ENCODE measurements around the gene DHDH. TPM values are rescaled to one million over a fixed set of nuclear protein-coding genes. Genes with fewer than 3 reads are reported as not detected.
"Not testable (repeated sequence)": the region's sequence is repeated elsewhere in the genome, so short reads cannot be mapped to it uniquely, and the experiment has no call there.

DHDH gene
- total RNA-seq: under 1 TPM in 1 of 2 donors, not detected in 1; 0.56 TPM
- long read RNA-seq: 0 reads

DNA sequence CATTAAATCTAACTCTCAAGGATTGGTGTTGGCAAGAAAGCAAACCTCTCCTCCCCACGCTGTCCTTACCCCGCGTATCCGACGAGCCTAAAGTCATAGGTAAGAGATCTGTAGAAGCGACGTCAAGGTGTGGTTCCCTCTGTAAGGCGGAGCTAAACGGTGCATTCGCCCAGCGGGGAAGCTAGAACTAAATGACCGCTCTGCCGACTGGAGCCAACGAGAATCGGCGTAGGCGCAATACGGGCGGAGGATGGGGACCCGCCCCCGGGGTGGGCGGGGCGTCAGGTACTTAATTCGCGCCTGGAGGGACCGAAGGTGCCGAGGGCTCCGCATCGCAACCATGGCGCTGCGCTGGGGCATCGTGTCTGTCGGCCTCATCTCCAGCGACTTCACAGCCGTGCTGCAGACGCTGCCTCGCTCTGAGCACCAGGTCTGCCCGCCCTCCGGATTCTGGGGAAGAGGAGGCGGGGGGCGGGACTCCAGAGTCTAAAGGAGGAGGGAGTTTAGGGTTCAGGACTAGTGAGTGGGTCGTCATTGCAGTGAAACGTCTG, at the start of gene DHDH:
Gene DHDH, plus strand, starts transcription at position 318 of the 551 bp plus-strand sequence. Its CDS starts 23 bp downstream, at position 341.
- peak; percentile 87 to 92 for DNase-seq
- peak; percentile 97 for ATAC-seq
- intact Hi-C loops (cut with DNase I, micrococcal nuclease): no loop called here

DNA sequence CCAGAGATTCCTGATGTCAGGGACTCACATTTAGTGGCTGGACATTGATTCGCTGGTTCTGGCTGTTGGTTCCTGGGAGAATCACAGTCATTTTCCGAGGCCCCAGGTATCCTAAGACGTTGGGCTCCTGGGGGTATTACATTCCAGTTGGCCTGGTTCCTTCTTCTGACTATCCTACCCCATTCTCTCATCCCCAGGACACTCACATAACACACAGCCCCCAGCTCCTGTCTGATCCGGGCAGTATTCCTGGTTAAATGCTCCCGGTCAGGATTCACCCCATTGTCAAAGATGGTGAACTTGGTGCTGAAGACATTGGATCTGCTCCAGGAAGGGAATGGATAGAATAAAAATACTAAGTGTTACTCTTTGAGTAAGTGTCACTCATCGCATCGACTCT, 49.8 kb upstream of the DHDH start:
- intact Hi-C loops (cut with DNase I, micrococcal nuclease): no loop called here
- no peak for DNase-seq
- ATAC-seq: no peak

DNA sequence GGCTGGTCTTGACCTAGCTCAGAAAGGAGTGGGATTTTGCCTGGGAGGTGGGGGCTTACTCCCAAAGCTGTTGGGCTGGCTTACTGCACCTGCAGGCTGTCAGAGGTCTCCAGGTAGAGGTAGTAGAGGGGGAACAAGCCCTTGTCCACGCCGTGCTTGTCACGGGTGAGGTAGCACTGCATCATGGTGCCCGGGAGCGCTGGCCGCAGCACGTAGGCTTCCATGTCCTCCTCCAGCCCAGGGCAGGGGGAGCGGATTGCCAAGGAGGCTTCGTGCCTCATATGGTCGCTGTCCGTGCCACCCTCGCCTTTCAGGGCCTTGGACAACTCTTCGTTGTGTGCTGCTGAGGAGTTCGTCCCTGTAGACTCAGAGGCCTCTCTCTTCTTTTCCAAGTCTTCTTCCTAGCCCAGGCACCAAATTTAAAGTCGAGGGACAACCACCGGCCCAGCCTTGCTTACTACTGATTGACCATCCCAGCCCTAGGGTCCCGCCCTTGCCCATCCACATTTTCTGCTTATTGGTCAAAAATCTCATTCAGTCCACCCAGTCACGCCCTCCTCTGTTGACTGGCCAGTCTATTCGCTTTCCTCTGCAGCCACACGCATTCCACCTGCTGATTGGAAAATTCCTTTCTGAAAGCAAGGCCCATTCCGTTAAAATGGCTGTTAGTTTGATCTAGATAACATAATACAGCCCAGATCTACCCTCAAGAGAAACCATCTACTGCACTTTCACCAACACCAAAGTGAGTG, 45.5 kb upstream of the DHDH start:
- DNase-seq: no peak
- no peak for ATAC-seq
- intact Hi-C loops (cut with DNase I, micrococcal nuclease): no loop called here

DNA sequence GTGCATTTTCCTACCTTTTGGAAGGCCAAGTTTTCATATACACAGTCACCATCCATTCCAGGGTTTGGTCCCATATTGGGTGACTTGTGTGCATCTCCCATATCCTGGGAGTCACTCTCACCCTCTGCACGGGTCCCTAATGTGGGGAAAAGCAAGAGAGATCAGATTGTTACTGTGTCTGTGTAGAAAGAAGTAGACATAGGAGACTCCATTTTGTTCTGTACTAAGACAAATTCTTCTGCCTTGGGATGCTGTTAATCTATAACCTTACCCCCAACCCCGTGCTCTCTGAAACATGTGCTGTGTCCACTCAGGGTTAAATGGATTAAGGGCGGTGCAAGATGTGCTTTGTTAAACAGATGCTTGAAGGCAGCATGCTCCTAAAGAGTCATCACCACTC, 44.0 kb upstream of the DHDH start:
- ATAC-seq; intact Hi-C loops (cut with DNase I, micrococcal nuclease); DNase-seq: not testable (repeated sequence)

DNA sequence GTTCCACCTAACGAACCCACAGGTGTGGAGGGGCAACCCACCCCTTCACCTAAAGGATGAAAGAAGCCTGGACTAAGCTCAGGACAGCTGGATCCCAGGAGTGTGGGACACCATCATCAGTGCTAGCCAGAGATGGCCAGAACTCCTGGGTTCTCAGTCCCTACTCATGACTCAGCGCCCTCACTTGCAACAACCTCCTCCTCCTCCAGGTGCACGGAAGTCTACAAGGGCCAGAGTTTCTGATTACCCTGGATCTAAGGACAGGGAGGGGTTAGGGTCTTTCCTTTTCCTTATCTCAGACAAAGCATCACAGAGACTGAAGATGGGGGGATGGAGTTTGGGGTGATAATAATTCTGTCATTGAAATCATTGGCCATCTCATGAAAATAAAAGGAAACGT, 42.9 kb upstream of the DHDH start:
- ATAC-seq (peak; percentile 26), DNase-seq (no peak)
- intact Hi-C loops (cut with DNase I, micrococcal nuclease): no loop called here

DNA sequence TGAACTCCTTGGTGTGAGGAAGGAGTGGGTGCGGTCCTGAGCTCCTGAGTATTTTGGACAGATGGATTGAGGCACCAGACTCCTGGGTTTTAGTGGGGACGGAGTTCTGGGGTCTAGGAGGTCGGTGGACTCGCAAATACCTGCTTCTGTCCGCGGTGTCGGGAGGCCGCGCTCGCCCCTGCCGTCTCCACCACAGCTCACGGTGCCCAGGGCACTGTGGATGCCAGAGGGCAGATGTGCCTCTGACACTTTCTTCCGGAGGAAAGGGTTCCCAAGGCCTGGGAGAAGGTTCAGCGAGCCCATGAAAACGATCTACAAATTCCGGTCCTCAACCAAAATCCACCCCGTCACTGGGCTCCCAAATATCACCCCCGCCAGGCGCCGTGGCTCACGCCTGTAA, 38.3 kb upstream of the DHDH start:
- intact Hi-C loops (cut with DNase I, micrococcal nuclease): no loop called here
- ATAC-seq: no peak

DNA sequence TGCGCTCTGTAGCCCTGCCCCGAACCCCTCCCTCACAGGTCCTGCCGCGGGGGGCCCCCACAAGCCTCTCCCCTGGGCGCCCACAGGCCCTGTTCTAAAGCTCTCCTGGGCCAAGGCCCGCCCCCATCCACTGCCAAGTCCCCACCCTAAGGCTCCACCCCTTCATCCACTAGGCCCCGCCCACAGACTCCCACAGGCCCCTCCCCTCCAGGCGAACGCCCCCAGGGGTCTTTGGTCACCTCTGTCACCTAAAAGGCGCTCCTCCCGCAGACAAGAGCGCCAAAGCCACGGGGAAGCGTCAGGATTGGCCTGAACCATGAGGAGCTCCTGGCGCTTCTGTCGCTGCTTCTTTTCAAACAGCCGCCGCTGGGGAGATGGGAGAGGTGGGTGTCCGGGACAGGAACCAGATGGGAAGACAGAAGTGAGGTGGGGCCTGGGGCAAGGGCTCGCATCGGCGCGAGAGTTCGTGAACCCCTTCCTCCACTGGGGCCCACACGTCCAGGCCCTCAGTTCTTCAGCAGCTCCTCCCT, 37.2 kb upstream of the DHDH start:
- ATAC-seq: no peak
- intact Hi-C loops (cut with DNase I, micrococcal nuclease): no loop called here
- peak in 1 of 2 donors; percentile 65 for DNase-seq

More for the DNA sequence above, 38.3 kb upstream of the DHDH start:
- no peak for DNase-seq

DNA sequence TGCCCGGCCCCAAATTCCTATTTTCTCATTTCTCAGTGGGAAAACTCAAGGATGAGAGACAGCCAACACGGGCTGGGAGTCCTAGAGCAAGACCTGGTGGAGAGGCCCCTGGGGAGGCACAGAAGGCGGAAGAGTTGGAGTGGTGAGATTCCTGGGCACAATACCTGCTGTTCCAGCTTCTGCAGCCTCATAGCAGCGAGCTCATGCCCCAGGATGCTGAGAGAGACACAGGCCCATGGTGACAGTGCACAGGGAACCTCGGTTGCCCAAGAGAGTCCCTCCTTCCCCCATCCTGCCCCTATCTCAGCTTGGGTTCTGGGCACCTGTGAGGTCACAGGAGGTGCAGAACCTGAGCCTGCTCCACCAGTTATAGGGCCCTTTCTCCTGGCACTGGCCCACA, 36.3 kb upstream of the DHDH start:
- DNase-seq (no peak), ATAC-seq (no peak)
- intact Hi-C loops (cut with DNase I, micrococcal nuclease): no loop called here

DNA sequence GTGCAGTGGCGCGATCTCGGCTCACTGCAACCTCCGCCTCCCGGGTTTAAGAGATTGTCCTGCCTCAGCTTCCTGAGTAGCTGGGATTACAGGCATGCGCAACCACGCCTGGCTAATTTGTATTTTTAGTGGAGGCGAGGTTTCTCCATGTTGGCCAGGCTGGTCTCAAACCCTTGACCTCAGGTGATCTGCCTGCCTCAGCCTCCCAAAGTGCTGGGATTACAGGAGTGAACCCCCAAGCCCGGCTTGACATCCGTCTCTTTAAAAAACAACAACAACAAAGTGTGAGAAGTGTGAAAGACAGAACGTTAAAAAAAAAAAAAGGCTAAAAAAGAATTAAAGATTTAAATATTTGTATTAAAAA, 34.1 kb upstream of the DHDH start:
- ATAC-seq; intact Hi-C loops (cut with DNase I, micrococcal nuclease): not testable (repeated sequence)

DNA sequence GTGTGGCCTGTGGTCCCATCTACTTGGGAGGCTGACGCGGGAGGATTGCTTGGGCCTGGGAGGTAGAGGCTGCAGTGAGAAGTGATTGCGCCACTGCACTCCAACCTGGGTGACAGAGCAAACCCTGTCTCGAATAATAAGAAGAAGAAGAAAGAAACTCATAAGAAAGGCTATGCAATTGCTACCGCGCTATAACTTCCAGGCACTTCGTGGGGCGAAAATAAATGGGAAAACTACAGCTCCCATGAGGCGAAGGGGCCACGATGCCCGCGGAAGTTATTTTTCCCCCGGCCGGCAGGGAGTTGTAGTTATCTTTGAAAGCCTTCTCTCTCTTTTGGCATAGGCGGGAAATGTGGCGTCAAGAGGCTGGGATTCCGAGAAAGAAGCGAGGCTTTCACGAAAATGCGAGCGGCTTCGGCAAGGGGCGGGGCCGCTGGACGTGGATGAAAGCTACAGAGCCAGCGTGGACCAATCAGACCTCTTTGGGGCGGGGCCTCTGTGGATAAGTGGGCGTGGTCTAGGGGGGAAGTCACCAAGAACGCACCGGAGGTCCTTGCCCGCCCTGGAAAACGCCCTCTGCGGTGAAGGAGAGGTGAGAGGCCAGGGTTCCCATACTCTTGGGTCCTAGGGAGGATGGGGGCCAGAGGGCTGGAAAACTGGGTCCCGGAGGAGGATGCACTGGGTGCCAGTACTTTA, 33.6 kb upstream of the DHDH start, which contains the start of gene NUCB1:
Gene NUCB1, plus strand, starts transcription at position 532 of the 696 bp plus-strand sequence. CDS start 485 bp downstream, outside the sequence.
- DNase-seq: peak; percentile 99
- intact Hi-C loops (cut with DNase I, micrococcal nuclease): no loop called here
- ATAC-seq: peak; percentile 98

More for the DNA sequence above, 34.1 kb upstream of the DHDH start:
- DNase-seq: not testable (repeated sequence)

DNA sequence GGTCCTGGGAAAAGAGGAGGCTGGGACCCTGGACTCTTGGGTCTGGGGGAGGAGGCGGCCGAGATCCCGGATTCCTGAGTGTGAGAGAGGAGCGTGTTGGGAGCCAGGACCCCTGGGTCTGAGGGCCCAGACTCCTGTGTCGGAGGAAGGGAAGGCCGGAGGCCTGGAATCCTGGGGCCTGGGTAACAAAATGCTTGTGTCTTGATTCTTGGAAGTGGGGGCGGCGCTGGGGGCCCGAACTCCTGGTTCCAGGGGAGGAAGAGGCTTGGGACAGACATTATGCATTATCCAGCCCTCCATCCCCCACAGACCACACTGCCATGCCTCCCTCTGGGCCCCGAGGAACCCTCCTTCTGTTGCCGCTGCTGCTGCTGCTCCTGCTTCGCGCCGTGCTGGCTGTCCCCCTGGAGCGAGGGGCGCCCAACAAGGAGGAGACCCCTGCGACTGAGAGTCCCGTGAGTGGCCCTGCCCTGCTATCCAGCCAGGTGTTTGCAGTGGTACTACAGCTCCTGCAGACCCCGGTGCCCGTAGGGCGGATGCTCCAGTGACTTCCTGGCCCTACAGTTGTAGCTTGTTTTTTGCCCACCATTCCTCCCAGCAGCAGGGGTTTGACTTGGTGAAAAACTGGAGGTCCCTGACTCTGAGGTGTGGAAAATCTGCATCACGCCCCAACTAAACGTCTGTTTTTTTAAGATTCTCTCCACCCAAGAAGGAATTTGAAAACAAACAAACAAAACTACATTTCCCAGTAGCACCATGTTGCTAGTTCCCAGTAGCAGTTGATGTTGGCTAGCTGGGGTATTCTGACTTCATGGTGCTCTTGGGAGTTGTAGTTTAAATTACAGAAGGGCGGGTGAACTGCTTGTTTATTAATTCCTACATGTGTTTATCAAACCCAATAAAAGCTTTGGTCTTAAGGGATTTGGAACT, 32.8 kb upstream of the DHDH start:
- DNase-seq: peak in 1 of 2 donors; percentile 32
- ATAC-seq: peak; percentile 38
- intact Hi-C loops (cut with DNase I, micrococcal nuclease): no loop called here

DNA sequence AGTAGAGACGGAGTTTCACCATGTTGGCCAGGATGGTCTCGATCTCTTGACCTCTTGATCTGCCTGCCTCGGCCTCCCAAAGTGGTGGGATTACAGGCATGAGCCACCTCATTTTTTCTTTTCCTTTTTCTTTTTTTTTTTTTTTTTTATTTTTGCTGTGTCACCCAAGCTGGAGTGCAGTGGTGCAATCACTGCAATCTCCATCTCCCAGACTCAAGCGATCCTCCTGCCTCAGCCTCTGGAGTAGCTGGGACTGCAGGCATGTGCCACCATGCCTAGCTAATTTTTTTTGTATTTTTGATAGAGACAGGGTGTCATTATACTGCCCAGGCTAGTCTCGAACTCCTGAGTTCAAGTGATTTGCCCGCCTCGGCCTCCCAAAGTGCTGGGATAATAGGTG, 31.2 kb upstream of the DHDH start:
- ATAC-seq; intact Hi-C loops (cut with DNase I, micrococcal nuclease); DNase-seq: not testable (repeated sequence)

DNA sequence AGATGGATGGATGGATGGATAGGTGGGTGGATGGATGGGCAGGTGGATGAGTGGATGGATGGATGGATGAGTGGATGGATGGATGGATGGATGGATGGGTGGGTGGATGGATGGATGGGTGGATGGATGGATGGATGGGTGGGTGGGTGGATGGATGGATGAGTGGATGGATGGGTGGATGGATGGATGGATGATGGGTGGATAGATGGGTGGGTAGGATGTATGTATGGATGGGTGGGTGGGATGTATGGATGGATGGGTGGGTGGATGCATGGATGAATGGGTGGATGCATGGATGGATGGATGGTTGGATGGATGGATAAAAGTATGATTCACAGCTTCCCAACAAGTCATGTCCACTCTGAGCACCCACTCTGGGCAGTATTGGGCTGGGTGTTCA, 29.7 kb upstream of the DHDH start:
- ATAC-seq; intact Hi-C loops (cut with DNase I, micrococcal nuclease): not testable (repeated sequence)

DNA sequence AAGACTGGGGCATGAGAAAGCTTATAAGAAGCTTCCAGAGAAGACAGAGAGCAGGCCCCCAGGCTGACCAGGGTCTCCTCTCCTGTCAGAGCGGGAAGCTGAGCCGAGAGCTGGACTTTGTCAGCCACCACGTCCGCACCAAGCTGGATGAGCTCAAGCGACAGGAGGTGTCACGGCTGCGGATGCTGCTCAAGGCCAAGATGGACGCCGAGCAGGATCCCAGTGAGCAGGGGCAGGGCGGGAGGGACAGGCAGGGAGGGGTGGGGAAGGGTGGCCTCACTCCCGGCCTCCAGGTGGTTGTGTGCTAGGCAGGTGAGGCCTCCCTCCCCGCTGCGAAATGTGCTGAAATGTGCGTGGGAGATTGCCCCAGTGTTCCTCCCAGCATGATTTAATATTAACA, 27.8 kb upstream of the DHDH start:
- no peak for ATAC-seq
- DNase-seq: no peak
- intact Hi-C loops (cut with DNase I, micrococcal nuclease): no loop called here

More for the DNA sequence above, 29.7 kb upstream of the DHDH start:
- DNase-seq: not testable (repeated sequence)

DNA sequence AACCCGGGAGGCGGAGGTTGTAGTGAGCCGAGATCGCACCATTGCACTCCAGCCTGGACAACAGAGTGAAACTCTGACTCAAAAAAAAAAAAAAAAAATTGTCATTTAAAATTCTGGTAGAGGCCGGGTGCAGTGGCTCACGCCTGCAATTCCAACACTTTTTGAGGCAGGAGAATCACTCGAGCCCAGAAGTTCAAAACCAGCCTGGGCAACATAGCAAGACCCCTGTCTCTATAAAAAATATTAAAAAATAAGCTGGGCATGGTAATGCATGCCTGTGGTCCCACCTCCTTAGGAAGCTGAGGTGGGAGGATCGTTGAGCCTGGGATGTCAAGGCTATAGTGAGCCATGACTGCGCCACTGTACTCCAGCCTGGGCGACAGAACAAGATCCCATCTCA, 27.2 kb upstream of the DHDH start:
- intact Hi-C loops (cut with DNase I, micrococcal nuclease): no loop called here
- ATAC-seq (no peak), DNase-seq (no peak)

DNA sequence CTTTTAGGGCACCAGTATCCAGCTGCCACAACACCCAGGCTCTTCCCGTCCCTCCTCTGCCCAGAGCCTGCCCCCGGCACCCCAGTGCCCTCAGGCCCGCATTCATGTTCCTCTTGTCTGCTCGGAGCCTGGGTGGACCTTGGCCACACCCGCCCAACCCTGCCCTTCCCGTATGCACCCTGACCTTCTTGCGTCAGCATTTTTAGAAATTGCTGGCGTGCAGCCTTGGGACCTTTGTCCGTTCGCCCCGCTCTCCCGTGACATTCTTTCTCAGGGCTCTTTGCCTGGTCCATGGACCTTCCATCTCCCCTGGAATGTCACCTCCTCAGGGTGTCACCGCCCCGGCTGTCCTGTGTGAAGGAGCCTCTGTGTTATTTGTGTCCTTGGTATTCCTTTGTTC, 25.8 kb upstream of the DHDH start:
- DNase-seq: peak; percentile 56 to 59
- ATAC-seq: peak; percentile 93
- intact Hi-C loops (cut with DNase I, micrococcal nuclease): no loop called here

DNA sequence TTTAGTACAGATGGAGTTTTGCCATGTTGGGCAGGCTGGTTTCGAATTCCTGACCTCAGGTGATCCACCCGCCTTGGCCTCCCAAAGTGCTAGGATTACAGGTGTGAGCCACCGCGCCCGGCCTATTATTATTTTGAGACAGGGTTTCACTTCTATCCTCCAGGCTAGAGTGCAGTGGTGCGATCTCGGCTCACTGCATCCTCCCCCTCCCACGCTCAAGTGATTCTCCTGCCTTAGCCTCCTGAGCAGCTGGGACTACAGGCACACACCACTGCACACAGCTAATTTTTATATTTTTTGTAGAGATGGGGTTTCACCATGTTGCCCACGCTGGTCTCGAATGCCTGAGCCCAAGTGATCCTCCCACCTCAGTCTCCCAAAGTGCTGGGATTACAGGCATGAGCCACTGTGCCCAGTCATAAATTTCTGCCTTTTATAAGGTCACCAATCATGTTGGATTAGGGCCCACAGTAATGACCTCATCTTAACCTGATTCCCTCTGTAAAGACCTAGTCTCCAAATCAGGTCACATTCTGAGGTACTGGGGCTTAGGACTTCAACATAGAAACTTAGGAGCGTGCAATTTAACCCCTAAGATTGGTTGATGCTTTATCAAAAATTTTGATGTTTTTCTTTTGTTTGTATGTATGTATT, 23.9 kb upstream of the DHDH start:
- intact Hi-C loops (cut with DNase I, micrococcal nuclease); ATAC-seq; DNase-seq: not testable (repeated sequence)

DNA sequence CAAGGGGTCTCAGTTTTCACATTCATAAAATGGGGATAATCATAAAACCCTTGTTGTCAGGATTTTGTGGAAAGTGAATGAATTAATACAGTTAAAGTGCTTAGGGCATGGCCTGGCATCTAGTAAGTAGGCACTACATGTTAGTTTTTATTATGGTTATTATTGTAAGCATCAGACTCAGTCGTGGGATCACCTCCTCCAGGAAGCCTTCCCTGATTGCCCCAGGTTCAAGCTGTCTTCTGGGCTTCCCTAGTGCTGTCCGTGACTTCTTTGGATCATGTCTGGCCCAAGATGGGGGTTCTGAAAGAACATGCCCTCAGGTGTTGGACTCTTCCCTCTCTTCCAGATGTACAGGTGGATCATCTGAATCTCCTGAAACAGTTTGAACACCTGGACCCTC, 22.7 kb upstream of the DHDH start:
- ATAC-seq: no peak
- intact Hi-C loops (cut with DNase I, micrococcal nuclease): no loop called here
- DNase-seq: no peak

Data from left colon (tissue), 2 donors.